HepG2 (cell line): ENCODE measurements around the gene SAE1. TPM values are rescaled to one million over a fixed set of nuclear protein-coding genes. Genes with fewer than 3 reads are reported as not detected.

Source experiments
- BRCA1 ChIP-seq: sonication (generic); formaldehyde crosslinking; IDR thresholded peaks from 2 replicates; pipeline ENCODE4 v1.4.0; 2020; ENCODE audit warnings: missing genetic modification reagents
- DMAP1 ChIP-seq: IDR thresholded peaks from 2 replicates; pipeline ENCODE4 v1.6.1; 2016
- ELF1 ChIP-seq: sonication (generic); formaldehyde crosslinking; IDR thresholded peaks from 2 replicates; pipeline ENCODE4 v1.4.0; 2020; ENCODE audit warnings: missing genetic modification reagents
- HDAC2 ChIP-seq: sonication (generic); formaldehyde crosslinking; IDR thresholded peaks from 2 replicates; pipeline ENCODE4 v1.4.0; 2020; ENCODE audit warnings: missing genetic modification reagents
- HOXA3 ChIP-seq: sonication (generic); formaldehyde crosslinking; IDR thresholded peaks from 2 replicates; pipeline ENCODE4 v1.5.0; 2020; ENCODE audit warnings: missing genetic modification reagents
- IKZF5 ChIP-seq: IDR thresholded peaks from 2 replicates; pipeline ENCODE4 v1.6.1; 2018; ENCODE audit warnings: missing genetic modification reagents, mild to moderate bottlenecking, missing compliant biosample characterization
- KLF13 ChIP-seq: sonication (generic); formaldehyde crosslinking; IDR thresholded peaks from 2 replicates; pipeline ENCODE4 v1.4.0; 2020; ENCODE audit warnings: mild to moderate bottlenecking, missing genetic modification reagents
- KLF6 ChIP-seq: IDR thresholded peaks from 2 replicates; pipeline ENCODE4 v1.8.0; 2016; ENCODE audit warnings: missing biosample characterization, missing genetic modification reagents
- MED13 ChIP-seq: sonication (generic); formaldehyde crosslinking; IDR thresholded peaks from 2 replicates; pipeline ENCODE4 v1.5.0; 2020; ENCODE audit warnings: missing genetic modification reagents
- MYC ChIP-seq: sonication (generic); formaldehyde crosslinking; IDR thresholded peaks from 2 replicates; pipeline ENCODE4 v1.9.0; 2021; ENCODE audit warnings: missing genetic modification reagents, borderline replicate concordance
- NCOA2 ChIP-seq: sonication (generic); formaldehyde crosslinking; IDR thresholded peaks from 2 replicates; pipeline ENCODE4 v1.8.0; 2022; ENCODE audit warnings: inconsistent platforms
- PAWR ChIP-seq: sonication (generic); formaldehyde crosslinking; IDR thresholded peaks from 2 replicates; pipeline ENCODE4 v1.4.0; 2020; ENCODE audit warnings: missing genetic modification reagents, mild to moderate bottlenecking, borderline replicate concordance
- RARA ChIP-seq: IDR thresholded peaks from 2 replicates; pipeline ENCODE4 v1.6.1; 2016; ENCODE audit warnings: missing genetic modification reagents, missing compliant biosample characterization
- RBAK ChIP-seq: sonication (generic); formaldehyde crosslinking; IDR thresholded peaks from 2 replicates; pipeline ENCODE4 v1.5.1; 2020; ENCODE audit warnings: mild to moderate bottlenecking, missing genetic modification reagents
- RBM22 ChIP-seq: fragments of 200-400 bp; formaldehyde crosslinking; optimal IDR thresholded peaks from 2 replicates; pipeline ENCODE3; 2017; ENCODE audit warnings: mild to moderate bottlenecking, low read length, moderate library complexity
- ZBTB4 ChIP-seq: sonication (generic); formaldehyde crosslinking; IDR thresholded peaks from 2 replicates; pipeline ENCODE4 v1.4.0; 2020; ENCODE audit warnings: missing genetic modification reagents, mild to moderate bottlenecking, borderline replicate concordance
- ZBTB42 ChIP-seq: sonication (generic); formaldehyde crosslinking; IDR thresholded peaks from 2 replicates; pipeline ENCODE4 v1.5.0; 2020; ENCODE audit warnings: mild to moderate bottlenecking, missing genetic modification reagents
- ZBTB7A ChIP-seq: sonication (generic); formaldehyde crosslinking; IDR thresholded peaks from 2 replicates; pipeline ENCODE4 v1.8.0; 2022; ENCODE audit warnings: mild to moderate bottlenecking, missing genetic modification reagents
- ZNF124 ChIP-seq: sonication (generic); formaldehyde crosslinking; IDR thresholded peaks from 2 replicates; pipeline ENCODE4 v1.4.0; 2020; ENCODE audit warnings: missing genetic modification reagents
- ZNF264 ChIP-seq: sonication (generic); formaldehyde crosslinking; IDR thresholded peaks from 2 replicates; pipeline ENCODE4 v1.4.0; 2020; ENCODE audit warnings: missing genetic modification reagents
- ZNF678 ChIP-seq: sonication (generic); formaldehyde crosslinking; IDR thresholded peaks from 2 replicates; pipeline ENCODE4 v1.4.0; 2020; ENCODE audit warnings: mild to moderate bottlenecking, missing genetic modification reagents
- ZNF75D ChIP-seq: sonication (generic); formaldehyde crosslinking; IDR thresholded peaks from 2 replicates; pipeline ENCODE4 v1.8.1; 2023; ENCODE audit warnings: missing genetic modification reagents, mild to moderate bottlenecking, borderline replicate concordance
- ZNF788 ChIP-seq: sonication (generic); formaldehyde crosslinking; IDR thresholded peaks from 2 replicates; pipeline ENCODE4 v1.5.0; 2020; ENCODE audit warnings: mild to moderate bottlenecking, missing genetic modification reagents, borderline replicate concordance
- ZSCAN31 ChIP-seq: sonication (generic); formaldehyde crosslinking; IDR thresholded peaks from 2 replicates; pipeline ENCODE4 v1.5.0; 2020; ENCODE audit warnings: low read depth, mild to moderate bottlenecking, missing genetic modification reagents
- ZUFSP ChIP-seq: sonication (generic); formaldehyde crosslinking; IDR thresholded peaks from 2 replicates; pipeline ENCODE4 v1.9.0; 2021; ENCODE audit warnings: missing genetic modification reagents, mild to moderate bottlenecking, borderline replicate concordance
- polyA plus RNA-seq, 8 experiments: library from polyadenylated mRNA; depleted of rRNA in 3 of 8; stranded (reverse) in 7 of 8; unstranded in 1 of 8; fragments of >200 nt; fragmentation: Illumina TruSeq in 4 of 8; extraction: Trizol in 4 of 8; gene quantifications; 2 replicates each; pipeline versions ENCODE4 v1.2.1 to v1.2.3, GENCODE V29; 2011 to 2016; ENCODE audit warnings: low read depth in 4 of 8, missing spikeins in 1 of 8, mixed read lengths in 1 of 8; ENCODE audit not compliant: insufficient read depth in 1 of 8
- total RNA-seq, 5 experiments: library from RNA; depleted of rRNA; stranded (reverse); fragments of >200 nt; fragmentation: Illumina TruSeq; extraction: Trizol; gene quantifications; 2 replicates each; pipeline ENCODE4 v1.2.3, GENCODE V29; 2016; ENCODE audit warnings: low read depth in 1 of 5

The SAE1 gene
- total and polyA plus RNA-seq, 2 of the 13 experiments (the other 11 are each of a cell fraction or from before 2014, with no cell fraction given), result 87.6 to 197 TPM

- TF ChIP-seq KLF13 (no peak), BRCA1 (CRISPR knock-in tag) (peak; percentile 54; the same call in 1 of the 2 replicates), IKZF5 (peak; percentile 53), MYC (CRISPR knock-in tag) (peak; percentile 44; the same call in 1 of the 2 replicates), ZBTB7A (CRISPR knock-in tag) (peak; percentile 41; the same call in 1 of the 2 replicates), ZNF75D (no peak), NCOA2 (CRISPR knock-in tag) (peak; percentile 48; the same call in 1 of the 2 replicates), ZNF678 (CRISPR knock-in tag) (0 out of 2 replicates have a peak, but pooled peaks have one; percentile 22), ZNF124 (peak; percentile 71), HOXA3 (CRISPR knock-in tag) (0 out of 2 replicates have a peak, but pooled peaks have one; percentile 3), RBAK (CRISPR knock-in tag) (no peak), ZBTB4 (0 out of 2 replicates have a peak, but pooled peaks have one; percentile 11), ZNF264 (peak; percentile 54; the same call in 1 of the 2 replicates), RBM22 (peak; percentile 64), ZNF788 (CRISPR knock-in tag) (peak; percentile 79; the same call in 1 of the 2 replicates), RARA (peak; percentile 18), ZBTB42 (no peak), DMAP1 (CRISPR knock-in tag) (0 out of 2 replicates have a peak, but pooled peaks have one; percentile 64), ELF1 (CRISPR knock-in tag) (peak; percentile 41; the same call in 1 of the 2 replicates), MED13 (CRISPR knock-in tag) (peak; percentile 74; the same call in 1 of the 2 replicates), ZSCAN31 (0 out of 2 replicates have a peak, but pooled peaks have one; percentile 16), ZUFSP (CRISPR knock-in tag) (no peak), PAWR (CRISPR knock-in tag) (0 out of 2 replicates have a peak, but pooled peaks have one; percentile 13), HDAC2 (CRISPR knock-in tag) (peak; percentile 89), KLF6 (CRISPR knock-in tag) (0 out of 2 replicates have a peak, but pooled peaks have one; percentile 15)
These were observed 96.9 kb downstream of the SAE1 start (continued) for GRCh38 chr19:47227352-47228167.
